Neural progenitor cell (in vitro differentiated cells): Measurements from ENCODE around the gene ADH7.

Experiments used
- CTCF ChIP-seq: fragments of 200-600 bp; sonication (generic); IDR thresholded peaks from 2 replicates; pipeline ENCODE4 v1.5.1; 2017; ENCODE audit warnings: antibody characterized with exemption, mild to moderate bottlenecking
- EZH2 ChIP-seq: fragments of 200-600 bp; sonication (generic); IDR thresholded peaks from 2 replicates; pipeline ENCODE4 v1.6.1; 2017; ENCODE audit warnings: antibody characterized with exemption, mild to moderate bottlenecking, moderate library complexity
- EZH2phosphoT487 ChIP-seq: fragments of 200-600 bp; sonication (generic); IDR thresholded peaks from 2 replicates; pipeline ENCODE4 v1.6.1; 2017; ENCODE audit warnings: antibody characterized with exemption

DNA sequence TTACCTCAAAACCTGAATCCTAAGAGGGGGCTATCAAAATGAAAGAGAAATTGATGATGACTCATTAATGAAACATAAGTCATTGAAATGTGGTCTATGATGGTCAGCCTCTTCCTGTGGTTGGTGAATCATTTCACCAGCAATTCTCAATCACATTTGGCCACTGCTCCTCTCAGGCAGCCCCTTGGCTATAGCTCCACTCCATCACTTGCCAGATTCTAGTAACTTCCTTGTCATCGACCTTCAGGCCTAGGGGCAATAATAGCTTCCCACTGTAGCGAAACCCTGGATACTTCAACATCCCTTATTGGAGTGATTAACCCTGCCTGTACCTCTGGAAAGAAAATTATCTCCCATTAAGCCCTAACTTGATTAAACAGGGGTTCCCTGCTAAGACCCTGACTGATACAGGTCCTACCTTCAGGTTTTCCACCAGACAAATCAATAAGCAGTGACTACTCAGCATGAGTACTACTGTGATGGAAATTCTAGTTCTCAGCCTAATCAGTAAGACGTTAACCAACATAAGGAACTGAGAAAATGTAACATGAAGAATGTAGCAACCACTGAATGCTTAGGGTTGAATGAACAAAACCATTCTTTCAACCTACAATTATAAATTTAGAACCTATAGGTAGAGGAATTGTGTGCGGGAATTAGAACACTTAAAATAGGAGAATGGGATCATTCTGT, 30.4 kb downstream of the ADH7 start:
- TF ChIP-seq CTCF, result no peak
- no peak for TF ChIP-seq EZH2phosphoT487
- no peak for TF ChIP-seq EZH2
